Activated CD4-positive, alpha-beta T cell treated with anti-CD3 and anti-CD28 coated beads, Interleukin-2, amount 10 ng/mL, durations not matched to agents 7 days and 5 days (primary cell): ENCODE measurements around the gene MPEG1. TPM values are rescaled to one million over a fixed set of nuclear protein-coding genes. Genes with fewer than 3 reads are reported as not detected.

Experiments used
- CTCF ChIA-PET: fragments of 350-600 bp; sonication (Branson Sonifier 250); formaldehyde crosslinking; loops from one replicate; lab custom pipeline; 2021; ENCODE audit warnings: antibody characterized with exemption; lab: Charles Lee
- POLR2A ChIA-PET: fragments of 350-600 bp; sonication (Branson Sonifier 250); formaldehyde crosslinking; loops from one replicate; lab custom pipeline; 2021; ENCODE audit warnings: antibody characterized with exemption; lab: Charles Lee
- DNase-seq: peaks from one replicate; pipeline ENCODE4 v3.0.0-alpha.2; 2020
- H3K27ac Mint-ChIP-seq: one replicate; pipeline ENCODE4 v1.8.0; 2021; ENCODE audit warnings: mild to moderate bottlenecking, moderate library complexity, mixed read lengths
- H3K27me3 Mint-ChIP-seq: one replicate; pipeline ENCODE4 v1.8.0; 2021; ENCODE audit warnings: mixed read lengths
- H3K36me3 Mint-ChIP-seq: one replicate; pipeline ENCODE4 v1.8.0; 2021; ENCODE audit warnings: low read depth, mixed read lengths
- H3K4me1 Mint-ChIP-seq: one replicate; pipeline ENCODE4 v1.8.0; 2021; ENCODE audit warnings: mixed read lengths
- H3K4me3 Mint-ChIP-seq: one replicate; pipeline ENCODE4 v1.8.0; 2021; ENCODE audit warnings: mild to moderate bottlenecking, moderate library complexity, mixed read lengths
- H3K9me3 Mint-ChIP-seq: one replicate; pipeline ENCODE4 v1.8.0; 2021; ENCODE audit warnings: mixed read lengths
- total RNA-seq, 2 experiments: library from RNA; stranded (reverse); gene quantifications; one replicate each; pipeline ENCODE4 v1.2.3, GENCODE V29; 2021

The MPEG1 gene
- total RNA-seq, 2 experiments from 2014 or later = not detected

DNA sequence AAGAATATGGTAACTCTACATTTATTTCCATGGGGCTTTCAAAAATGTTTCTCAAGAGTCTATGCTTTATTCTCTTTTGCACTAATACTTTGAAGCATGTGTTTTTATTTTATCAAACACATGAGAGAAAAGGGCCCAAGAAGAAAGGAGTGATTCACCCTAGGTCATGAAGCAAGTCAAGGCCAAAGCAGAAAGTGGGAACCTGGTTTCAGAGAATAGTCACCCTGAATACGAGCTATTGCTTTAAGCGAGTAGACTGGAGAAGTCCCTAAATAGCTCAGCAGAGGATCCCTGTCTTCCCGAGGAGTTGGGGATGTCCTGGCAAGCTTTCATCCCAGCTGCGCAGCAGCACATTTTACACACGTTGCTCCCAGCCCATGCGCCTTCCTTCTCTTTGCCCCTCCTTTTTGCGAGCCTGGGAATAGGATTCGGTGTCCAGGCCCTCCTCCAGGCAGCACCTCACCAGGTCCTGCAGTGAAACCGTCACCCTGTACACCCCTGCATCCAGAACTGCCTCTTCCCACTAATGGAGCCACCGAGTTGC, 19.1 kb downstream of the MPEG1 start:
- no peak for DNase-seq
- no peak overlapping the region for H3K27ac Mint-ChIP-seq
- H3K4me3 Mint-ChIP-seq = no peak overlapping the region
- ChIA-PET CTCF (interaction anchor here (0.6 to 1.5 kb wide), 3 partner anchors 8 to 12 kb away, joined by 3 to 5 read pairs (median 3); no protein-coding TSS in a partner anchor), POLR2A (no interaction called here)
- no peaks in the 10 kb centered on the region for H3K9me3 Mint-ChIP-seq
- no peaks in the 10 kb centered on the region for H3K36me3 Mint-ChIP-seq
- no peaks in the 10 kb centered on the region for H3K27me3 Mint-ChIP-seq
- no peaks in the 10 kb centered on the region for H3K4me1 Mint-ChIP-seq

DNA sequence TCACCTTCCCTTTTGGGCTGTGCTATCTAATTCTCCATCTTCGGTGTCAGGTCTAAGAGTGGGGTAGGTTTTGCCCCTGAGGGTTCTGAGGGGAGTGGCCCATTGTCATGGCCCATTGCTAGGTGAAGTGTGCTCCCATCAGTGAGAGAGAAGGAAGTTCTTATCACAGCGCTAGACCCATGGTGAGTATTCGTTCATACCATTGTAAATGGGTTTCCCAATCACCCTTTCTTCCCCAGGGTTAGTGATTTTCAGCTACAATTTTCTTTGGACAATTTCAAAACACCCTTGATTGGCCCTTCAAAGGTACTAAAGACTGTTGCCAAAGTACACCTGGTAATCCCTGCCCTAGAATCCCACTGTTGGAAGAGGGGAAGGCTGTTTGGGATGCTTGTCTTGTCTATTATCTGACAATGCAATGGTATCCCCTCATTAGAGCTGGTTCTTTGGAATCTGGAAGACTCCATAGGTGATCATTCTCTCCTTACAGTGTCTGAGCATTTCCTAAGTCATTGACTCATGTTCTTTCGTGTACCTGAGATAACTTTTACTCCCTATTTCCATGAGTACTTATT, 20.2 kb downstream of the MPEG1 start:
- Mint-ChIP-seq H3K4me1 (no peaks in the 10 kb centered on the region), H3K27me3 (no peaks in the 10 kb centered on the region), H3K36me3 (no peaks in the 10 kb centered on the region), H3K4me3 (no peak overlapping the region), H3K9me3 (no peaks in the 10 kb centered on the region), H3K27ac (no peak overlapping the region)
- DNase-seq = no peak
- ChIA-PET CTCF (interaction anchor here (1.2 kb wide), 1 partner anchor 8 kb away, joined by 4 read pairs; no protein-coding TSS in a partner anchor), POLR2A (no interaction called here)

DNA sequence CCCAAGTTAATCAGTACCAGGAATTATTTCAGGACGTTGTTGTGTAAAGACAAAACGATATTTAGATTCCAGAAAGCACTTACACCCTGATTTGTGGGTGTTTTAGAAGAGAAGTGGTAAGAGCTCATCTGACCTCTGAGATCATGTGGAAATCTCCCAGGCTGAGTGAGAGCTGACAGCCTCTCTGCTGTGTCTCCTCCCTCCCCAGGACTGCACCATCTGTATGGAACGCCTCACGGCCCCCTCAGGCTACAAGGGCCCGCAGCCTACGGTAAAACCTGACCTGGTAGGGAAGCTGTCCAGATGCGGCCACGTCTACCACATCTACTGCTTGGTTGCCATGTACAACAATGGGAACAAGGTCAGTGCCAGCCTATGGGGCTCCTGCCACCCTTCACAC, 20.8 kb downstream of the MPEG1 start:
- ChIA-PET CTCF (interaction anchor here (1.2 to 1.3 kb wide), 2 partner anchors 9 to 11 kb away, joined by 4 read pairs; no protein-coding TSS in a partner anchor), POLR2A (no interaction called here)
- H3K27me3 Mint-ChIP-seq = no peaks in the 10 kb centered on the region
- no peak for DNase-seq
- H3K4me3 Mint-ChIP-seq = no peak overlapping the region
- no peaks in the 10 kb centered on the region for H3K36me3 Mint-ChIP-seq
- H3K4me1 Mint-ChIP-seq = no peaks in the 10 kb centered on the region
- no peaks in the 10 kb centered on the region for H3K9me3 Mint-ChIP-seq
- no peak overlapping the region for H3K27ac Mint-ChIP-seq

DNA sequence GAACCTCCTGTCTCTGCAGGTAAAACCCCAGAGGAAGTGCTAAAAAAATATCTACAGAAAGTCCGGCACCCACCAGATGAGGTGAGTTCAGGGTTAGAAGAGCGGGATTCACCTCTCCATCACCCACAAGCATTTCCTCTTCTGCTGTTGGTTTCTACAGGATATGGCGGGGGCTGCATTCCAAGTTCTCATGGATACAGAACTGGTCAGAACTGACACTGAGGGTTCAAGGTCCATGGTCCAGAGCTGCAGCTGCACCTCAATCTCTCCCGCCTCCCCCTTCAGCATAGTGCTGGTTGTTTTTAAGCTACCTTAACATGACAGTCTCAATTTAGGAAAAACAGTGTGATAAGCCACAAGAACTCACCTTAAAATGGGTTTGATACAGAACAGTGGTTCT, 21.6 kb downstream of the MPEG1 start:
- CTCF ChIA-PET = interaction anchor here (1.2 to 1.6 kb wide), 3 partner anchors 9 to 20 kb away, joined by 4 read pairs; partner anchors contain the start of gene DTX4
- Mint-ChIP-seq H3K36me3 (no peaks in the 10 kb centered on the region), H3K27ac (no peak overlapping the region), H3K4me3 (no peak overlapping the region), H3K27me3 (no peaks in the 10 kb centered on the region), H3K9me3 (no peaks in the 10 kb centered on the region), H3K4me1 (no peaks in the 10 kb centered on the region)
- DNase-seq = no peak
- POLR2A ChIA-PET = no interaction called here

DNA sequence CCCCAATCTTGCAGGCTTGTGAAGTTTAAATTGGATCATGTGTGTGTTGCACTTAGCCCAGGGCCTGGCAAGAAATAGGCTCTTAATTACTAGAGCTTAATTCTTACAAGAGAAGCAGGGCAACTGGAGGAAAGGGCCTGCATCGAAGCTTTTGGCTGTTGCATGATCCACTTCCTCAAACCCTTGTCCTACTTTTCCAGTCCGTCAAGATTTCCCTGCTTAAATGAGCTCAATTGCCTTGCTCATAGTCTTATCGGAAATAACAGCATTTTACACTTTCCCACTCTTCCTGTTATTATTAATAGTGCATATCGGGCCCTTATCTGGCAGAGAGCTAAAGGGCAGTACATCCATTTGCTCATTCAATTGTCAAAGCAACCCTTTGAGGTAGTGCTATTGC, 22.7 kb downstream of the MPEG1 start:
- no peaks in the 10 kb centered on the region for H3K27me3 Mint-ChIP-seq
- H3K27ac Mint-ChIP-seq = no peak overlapping the region
- H3K9me3 Mint-ChIP-seq = no peaks in the 10 kb centered on the region
- no peak overlapping the region for H3K4me3 Mint-ChIP-seq
- DNase-seq = no peak
- no peaks in the 10 kb centered on the region for H3K36me3 Mint-ChIP-seq
- CTCF ChIA-PET = interaction anchor here (1.1 to 1.6 kb wide), 2 partner anchors 19 to 77 kb away, joined by 3 to 4 read pairs; partner anchors contain the start of gene DTX4
- no peaks in the 10 kb centered on the region for H3K4me1 Mint-ChIP-seq
- POLR2A ChIA-PET = no interaction called here

DNA sequence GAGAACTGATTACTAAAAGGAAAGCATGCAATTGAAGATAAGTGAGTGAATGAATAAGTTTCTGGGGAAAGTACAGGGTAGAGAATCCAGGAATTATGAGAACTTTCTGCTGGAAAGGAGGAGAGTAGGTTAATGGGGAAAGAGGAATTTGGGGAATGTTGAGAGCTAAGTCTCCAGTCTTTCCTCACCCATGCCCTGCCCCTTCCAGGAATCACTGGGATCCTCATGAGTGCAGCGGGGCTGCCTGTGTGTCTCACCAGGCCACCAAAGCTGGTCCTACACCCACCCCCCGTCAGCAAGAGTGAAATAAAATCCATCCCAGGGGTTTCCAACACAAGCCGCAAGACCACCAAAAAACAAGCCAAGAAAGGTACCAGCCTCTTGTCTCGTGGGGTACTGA, 23.8 kb downstream of the MPEG1 start:
- no peak overlapping the region for H3K4me3 Mint-ChIP-seq
- no peaks in the 10 kb centered on the region for H3K27me3 Mint-ChIP-seq
- no peaks in the 10 kb centered on the region for H3K4me1 Mint-ChIP-seq
- CTCF ChIA-PET = no interaction called here
- no peaks in the 10 kb centered on the region for H3K9me3 Mint-ChIP-seq
- no peak overlapping the region for H3K27ac Mint-ChIP-seq
- DNase-seq = no peak
- POLR2A ChIA-PET = interaction anchor here (0.5 kb wide), 1 partner anchor 460 kb away, joined by 3 read pairs; no protein-coding TSS in a partner anchor
- H3K36me3 Mint-ChIP-seq = no peaks in the 10 kb centered on the region

DNA sequence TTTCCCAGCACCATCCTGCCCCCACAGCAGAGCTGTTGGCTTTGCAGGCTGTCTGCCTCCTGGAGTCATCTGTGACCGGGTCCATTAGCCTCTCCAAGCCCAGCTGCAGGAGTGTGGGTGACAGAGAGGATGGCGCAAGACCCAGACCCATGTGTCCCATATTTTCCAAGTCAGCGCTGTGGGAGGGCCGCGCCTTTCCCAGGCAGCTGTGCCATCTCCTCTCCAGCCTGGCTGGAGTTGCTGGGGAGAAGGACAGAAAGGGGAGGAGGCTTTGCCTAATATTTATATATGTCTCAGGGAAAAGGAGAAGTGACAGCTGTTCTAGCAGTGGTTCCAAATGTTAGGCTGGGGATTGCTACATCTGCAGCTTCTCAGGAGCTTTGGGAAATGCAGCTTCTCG, 25.1 kb downstream of the MPEG1 start:
- no peak overlapping the region for H3K4me3 Mint-ChIP-seq
- POLR2A ChIA-PET = no interaction called here

DNA sequence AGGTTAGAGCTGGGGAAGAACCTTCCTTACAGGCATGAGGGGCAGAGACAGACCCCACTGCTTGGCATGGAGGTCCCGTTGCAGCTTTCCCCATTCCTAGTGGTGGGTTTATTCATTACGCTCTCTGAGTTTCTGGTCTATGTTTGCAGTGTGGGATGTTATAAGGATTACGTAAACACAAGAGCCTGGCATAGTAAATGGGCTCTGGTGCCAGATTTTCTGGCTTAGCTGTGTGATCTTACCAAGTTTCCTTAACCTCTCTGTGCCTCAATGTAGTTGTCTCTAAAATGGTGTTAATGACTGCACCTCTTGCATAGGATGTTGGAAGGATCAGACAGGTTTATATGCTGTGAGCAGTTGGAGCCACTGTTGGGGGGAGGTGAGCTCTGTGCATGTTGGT, 25.7 kb downstream of the MPEG1 start:
- Mint-ChIP-seq H3K27ac (no peak overlapping the region), H3K4me3 (no peak overlapping the region), H3K27me3 (no peaks in the 10 kb centered on the region), H3K36me3 (no peaks in the 10 kb centered on the region), H3K4me1 (no peaks in the 10 kb centered on the region), H3K9me3 (no peaks in the 10 kb centered on the region)
- DNase-seq = no peak
- POLR2A ChIA-PET = no interaction called here
- CTCF ChIA-PET = interaction anchor here (0.7 to 2.8 kb wide), 7 partner anchors 9 to 88 kb away, joined by 3 to 41 read pairs (median 5); partner anchors contain the start of gene DTX4

More for the DNA sequence above, 25.1 kb downstream of the MPEG1 start:
- Mint-ChIP-seq H3K27ac (no peak overlapping the region), H3K4me1 (no peaks in the 10 kb centered on the region), H3K27me3 (no peaks in the 10 kb centered on the region), H3K9me3 (no peaks in the 10 kb centered on the region), H3K36me3 (no peaks in the 10 kb centered on the region)
- CTCF ChIA-PET = interaction anchor here (1.3 to 2.8 kb wide), 4 partner anchors 11 to 29 kb away, joined by 3 to 41 read pairs (median 7); partner anchors contain the start of gene DTX4
- no peak for DNase-seq

DNA sequence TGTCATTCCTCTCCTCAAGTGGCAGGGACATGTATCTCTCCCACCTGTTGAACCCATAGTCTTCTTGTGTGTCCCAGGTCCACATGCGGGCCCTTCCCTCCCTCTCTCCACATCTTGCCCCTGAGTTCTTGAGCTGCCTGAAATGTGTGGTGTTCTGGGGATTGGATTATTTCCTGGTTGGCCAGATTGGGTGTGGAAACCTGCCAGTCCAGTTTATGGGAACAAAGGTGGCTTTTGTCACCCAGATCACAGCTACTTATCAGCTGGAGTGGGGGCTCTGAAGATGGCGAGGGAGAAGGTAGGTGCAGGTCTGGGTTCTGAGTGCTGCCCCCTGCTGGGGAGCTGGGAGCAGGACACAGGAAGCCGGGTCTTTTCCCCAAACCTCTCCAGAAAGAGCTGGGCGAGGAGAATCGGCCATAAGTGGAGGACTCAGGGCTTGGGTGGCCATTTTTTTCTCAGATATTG, 26.6 kb downstream of the MPEG1 start:
- Mint-ChIP-seq H3K27ac (no peak overlapping the region), H3K36me3 (no peaks in the 10 kb centered on the region), H3K4me1 (no peaks in the 10 kb centered on the region), H3K4me3 (no peak overlapping the region), H3K27me3 (no peaks in the 10 kb centered on the region), H3K9me3 (no peaks in the 10 kb centered on the region)
- ChIA-PET CTCF (interaction anchor here (0.7 to 2.8 kb wide), 12 partner anchors 8 to 89 kb away, joined by 3 to 41 read pairs (median 4); partner anchors contain the start of gene DTX4), POLR2A (interaction anchor here (0.7 kb wide), 1 partner anchor 13 kb away, joined by 4 read pairs; no protein-coding TSS in a partner anchor)
- DNase-seq = peak; percentile 37

DNA sequence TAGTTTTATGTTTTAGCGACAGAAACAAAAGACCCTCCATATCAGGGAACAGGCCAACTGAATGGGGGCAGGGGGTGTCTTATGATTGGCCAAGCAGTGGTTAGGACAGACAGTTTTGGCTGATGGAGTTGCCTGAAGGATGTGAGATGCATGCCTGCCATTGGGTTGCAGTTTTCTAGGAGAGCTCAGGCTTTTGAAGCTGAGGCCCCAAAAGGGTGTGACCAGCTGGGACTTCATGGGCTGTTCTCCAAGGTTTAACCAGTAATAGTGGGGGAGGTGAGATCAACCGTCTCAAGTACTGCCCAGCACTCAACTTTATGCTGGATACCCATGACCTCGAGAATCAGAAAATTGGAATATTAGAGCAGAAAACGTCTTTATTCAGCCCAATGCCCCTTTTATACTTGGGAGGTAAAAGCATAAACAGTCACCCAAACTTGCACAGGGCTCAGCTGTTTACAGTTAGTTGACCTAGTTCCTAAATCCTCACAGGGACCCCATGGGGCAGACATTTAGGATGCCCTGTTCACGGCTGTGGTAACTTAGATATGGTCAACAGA, 27.3 kb downstream of the MPEG1 start:
- no peaks in the 10 kb centered on the region for H3K9me3 Mint-ChIP-seq
- H3K4me3 Mint-ChIP-seq = no peak overlapping the region
- CTCF ChIA-PET = interaction anchor here (1.3 to 2.8 kb wide), 5 partner anchors 9 to 19 kb away, joined by 4 to 41 read pairs (median 5); partner anchors contain the start of gene DTX4
- H3K27ac Mint-ChIP-seq = no peak overlapping the region
- POLR2A ChIA-PET = interaction anchor here (0.7 kb wide), 1 partner anchor 12 kb away, joined by 4 read pairs; no protein-coding TSS in a partner anchor
- H3K27me3 Mint-ChIP-seq = no peaks in the 10 kb centered on the region
- DNase-seq = no peak
- H3K36me3 Mint-ChIP-seq = no peaks in the 10 kb centered on the region
- no peaks in the 10 kb centered on the region for H3K4me1 Mint-ChIP-seq

DNA sequence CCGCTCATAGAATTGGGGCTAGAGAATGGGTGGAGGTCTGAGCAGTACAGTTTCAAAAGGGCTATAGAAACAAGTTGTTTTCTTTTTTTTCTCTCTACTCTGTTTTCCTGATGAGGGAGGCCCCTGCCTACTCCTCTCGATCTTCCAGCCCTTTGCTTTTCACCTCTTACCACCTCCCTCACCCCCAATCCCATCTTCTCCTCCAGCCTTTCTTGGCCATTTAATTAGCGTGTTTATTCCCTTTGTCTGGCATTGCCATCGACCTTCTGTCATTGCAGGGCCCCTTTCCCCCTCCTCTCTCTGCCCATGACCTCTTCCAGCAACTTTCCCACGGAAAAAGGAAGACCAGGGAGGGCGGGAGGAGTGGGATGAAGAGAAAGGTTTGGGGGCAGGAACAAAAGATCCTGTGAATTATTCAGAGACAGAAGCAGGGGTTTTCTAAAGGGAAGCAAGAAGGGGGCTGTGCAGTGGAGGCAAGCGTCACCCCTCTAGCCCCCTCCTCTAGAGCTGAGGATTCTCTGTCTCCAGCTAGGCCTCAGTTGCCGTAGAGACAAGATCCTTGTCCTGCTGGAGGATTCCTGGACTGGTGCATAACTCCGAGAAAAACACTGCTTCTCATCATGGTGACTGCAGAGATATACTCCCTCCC, 27.9 kb downstream of the MPEG1 start:
- Mint-ChIP-seq H3K27ac (no peak overlapping the region), H3K4me1 (no peaks in the 10 kb centered on the region), H3K36me3 (no peaks in the 10 kb centered on the region), H3K4me3 (no peak overlapping the region), H3K27me3 (no peaks in the 10 kb centered on the region), H3K9me3 (no peaks in the 10 kb centered on the region)
- DNase-seq = no peak
- ChIA-PET CTCF (interaction anchor here (0.6 to 2.8 kb wide), 5 partner anchors 10 to 727 kb away, joined by 4 to 41 read pairs (median 7); partner anchors contain the start of gene DTX4), POLR2A (no interaction called here)

DNA sequence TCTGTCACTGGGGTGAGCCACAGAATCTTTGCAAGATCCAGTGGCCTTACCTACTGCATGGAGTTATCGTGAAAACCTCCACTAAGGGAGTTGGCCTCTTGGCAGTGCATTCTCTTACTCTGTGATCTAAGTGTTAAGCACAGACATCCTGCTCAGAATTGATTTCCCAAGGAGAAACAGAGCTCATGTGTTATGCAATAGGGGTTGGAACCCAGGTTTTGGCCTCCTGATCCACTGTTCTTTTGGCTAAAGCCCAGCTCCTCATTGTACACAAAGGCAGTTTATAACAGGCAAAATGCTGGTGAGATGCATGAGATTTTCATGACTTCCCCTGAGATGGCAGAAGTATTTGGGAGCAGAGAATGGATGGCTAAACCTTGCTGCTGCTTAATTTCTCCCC, 29.0 kb downstream of the MPEG1 start:
- POLR2A ChIA-PET = no interaction called here
- H3K4me3 Mint-ChIP-seq = no peak overlapping the region
- CTCF ChIA-PET = no interaction called here
- no peak overlapping the region for H3K27ac Mint-ChIP-seq
- H3K36me3 Mint-ChIP-seq = no peaks in the 10 kb centered on the region
- no peak for DNase-seq
- no peaks in the 10 kb centered on the region for H3K27me3 Mint-ChIP-seq
- no peaks in the 10 kb centered on the region for H3K4me1 Mint-ChIP-seq
- H3K9me3 Mint-ChIP-seq = peaks cover 5% of the 10 kb centered on the region
